ENCODE data around the gene EP400. TPM values are rescaled to one million over a fixed set of nuclear protein-coding genes. Genes with fewer than 3 reads are reported as not detected.
A peak's percentile ranks its signal among the peaks of the same experiment; 100 is the strongest.
"Not testable (repeated sequence)": the region's sequence is repeated elsewhere in the genome, so short reads cannot be mapped to it uniquely, and the experiment has no call there.

The EP400 gene
- total and polyA plus RNA-seq, 4 donors: 14.4 to 50.6 (median 30.8) TPM

- no peak overlapping the region for H3K4me3 ChIP-seq (ENCODE audit: low read depth, low read length)
- 96% methylated on average over 15 of the region's 17 CpGs for WGBS (ENCODE audit: insufficient coverage)
Observed at GRCh38 chr12:131982041-131982440, 32.3 kb downstream of the EP400 start.

GRCh38 chr12:131983026-131983425 lies 33.3 kb downstream of the EP400 start:
- H3K36me3 ChIP-seq (ENCODE audit: control insufficient read depth, insufficient read depth, low read length): peaks cover 75% of the 10 kb centered on the region
- H3K4me3 ChIP-seq (ENCODE audit: low read depth, low read length): no peak overlapping the region
- WGBS (ENCODE audit: insufficient coverage): 96% methylated on average over 5 of the region's 6 CpGs
- H3K4me1 ChIP-seq (ENCODE audit: control insufficient read depth, insufficient read depth, low read length): peaks cover 6% of the 10 kb centered on the region
- DNase-seq (ENCODE audit: low read depth in 4 of 6, low spot score in 6 of 6): no peak
- no peaks in the 10 kb centered on the region for H3K27me3 ChIP-seq (ENCODE audit: control insufficient read depth, insufficient read depth, low read length)
- no peaks in the 10 kb centered on the region for H3K9me3 ChIP-seq (ENCODE audit: control insufficient read depth, insufficient read depth, low read length)
- no peak overlapping the region for H3K27ac ChIP-seq (ENCODE audit: low read depth, low read length)

More at GRCh38 chr12:131982041-131982440, 32.3 kb downstream of the EP400 start:
- H3K9me3 ChIP-seq (ENCODE audit: control insufficient read depth, insufficient read depth, low read length): no peaks in the 10 kb centered on the region
- no peaks in the 10 kb centered on the region for H3K27me3 ChIP-seq (ENCODE audit: control insufficient read depth, insufficient read depth, low read length)
- H3K27ac ChIP-seq (ENCODE audit: low read depth, low read length): no peak overlapping the region
- peaks cover 65% of the 10 kb centered on the region for H3K36me3 ChIP-seq (ENCODE audit: control insufficient read depth, insufficient read depth, low read length)
- DNase-seq (ENCODE audit: low read depth in 4 of 6, low spot score in 6 of 6): no peak
- H3K4me1 ChIP-seq (ENCODE audit: control insufficient read depth, insufficient read depth, low read length): no peaks in the 10 kb centered on the region

- no peak for DNase-seq (ENCODE audit: low read depth in 4 of 6, low spot score in 6 of 6)
- H3K9me3 ChIP-seq (ENCODE audit: control insufficient read depth, insufficient read depth, low read length): no peaks in the 10 kb centered on the region
- no peak overlapping the region for H3K27ac ChIP-seq (ENCODE audit: low read depth, low read length)
- H3K4me1 ChIP-seq (ENCODE audit: control insufficient read depth, insufficient read depth, low read length): peaks cover 7% of the 10 kb centered on the region
- WGBS (ENCODE audit: insufficient coverage): 100% methylated on average over 4 of the region's 6 CpGs
- no peak overlapping the region for H3K4me3 ChIP-seq (ENCODE audit: low read depth, low read length)
- no peaks in the 10 kb centered on the region for H3K27me3 ChIP-seq (ENCODE audit: control insufficient read depth, insufficient read depth, low read length)
- H3K36me3 ChIP-seq (ENCODE audit: control insufficient read depth, insufficient read depth, low read length): peaks cover 80% of the 10 kb centered on the region
Observed at GRCh38 chr12:131983554-131983953, 33.8 kb downstream of the EP400 start.

GRCh38 chr12:131984334-131984733 lies 34.6 kb downstream of the EP400 start:
- peaks cover 7% of the 10 kb centered on the region for H3K4me1 ChIP-seq (ENCODE audit: control insufficient read depth, insufficient read depth, low read length)
- H3K36me3 ChIP-seq (ENCODE audit: control insufficient read depth, insufficient read depth, low read length): peaks cover 86% of the 10 kb centered on the region
- no peak overlapping the region for H3K4me3 ChIP-seq (ENCODE audit: low read depth, low read length)
- H3K9me3 ChIP-seq (ENCODE audit: control insufficient read depth, insufficient read depth, low read length): no peaks in the 10 kb centered on the region
- no peak for DNase-seq (ENCODE audit: low read depth in 4 of 6, low spot score in 6 of 6)
- H3K27me3 ChIP-seq (ENCODE audit: control insufficient read depth, insufficient read depth, low read length): no peaks in the 10 kb centered on the region
- 100% methylated on average over 1 of the region's 3 CpGs for WGBS (ENCODE audit: insufficient coverage)
- H3K27ac ChIP-seq (ENCODE audit: low read depth, low read length): no peak overlapping the region

GRCh38 chr12:131985510-131985875 lies 35.8 kb downstream of the EP400 start:
- not testable (repeated sequence) for H3K27ac ChIP-seq (ENCODE audit: low read depth, low read length); H3K4me3 ChIP-seq (ENCODE audit: low read depth, low read length); DNase-seq (ENCODE audit: low read depth in 4 of 6, low spot score in 6 of 6); H3K9me3 ChIP-seq (ENCODE audit: control insufficient read depth, insufficient read depth, low read length); H3K4me1 ChIP-seq (ENCODE audit: control insufficient read depth, insufficient read depth, low read length); H3K27me3 ChIP-seq (ENCODE audit: control insufficient read depth, insufficient read depth, low read length)
- 97% methylated on average over 5 of the region's 11 CpGs for WGBS (ENCODE audit: insufficient coverage)
- H3K36me3 ChIP-seq (ENCODE audit: control insufficient read depth, insufficient read depth, low read length): peaks cover 83% of the 10 kb centered on the region

GRCh38 chr12:131986361-131986760 lies 36.6 kb downstream of the EP400 start:
- 94% methylated on average over 15 of the region's 17 CpGs for WGBS (ENCODE audit: insufficient coverage)
- Histone ChIP-seq H3K9me3 (ENCODE audit: control insufficient read depth, insufficient read depth, low read length) (no peaks in the 10 kb centered on the region), H3K4me3 (ENCODE audit: low read depth, low read length) (no peak overlapping the region), H3K4me1 (ENCODE audit: control insufficient read depth, insufficient read depth, low read length) (peaks cover 10% of the 10 kb centered on the region), H3K27ac (ENCODE audit: low read depth, low read length) (no peak overlapping the region), H3K27me3 (ENCODE audit: control insufficient read depth, insufficient read depth, low read length) (no peaks in the 10 kb centered on the region), H3K36me3 (ENCODE audit: control insufficient read depth, insufficient read depth, low read length) (peaks cover 83% of the 10 kb centered on the region)
- no peak for DNase-seq (ENCODE audit: low read depth in 4 of 6, low spot score in 6 of 6)

GRCh38 chr12:131986910-131987309 lies 37.2 kb downstream of the EP400 start:
- H3K4me1 ChIP-seq (ENCODE audit: control insufficient read depth, insufficient read depth, low read length): peaks cover 10% of the 10 kb centered on the region
- no peak overlapping the region for H3K27ac ChIP-seq (ENCODE audit: low read depth, low read length)
- DNase-seq (ENCODE audit: low read depth in 4 of 6, low spot score in 6 of 6): no peak
- no peak overlapping the region for H3K4me3 ChIP-seq (ENCODE audit: low read depth, low read length)
- H3K27me3 ChIP-seq (ENCODE audit: control insufficient read depth, insufficient read depth, low read length): no peaks in the 10 kb centered on the region
- WGBS (ENCODE audit: insufficient coverage): 56% methylated on average over 5 of the region's 5 CpGs
- H3K36me3 ChIP-seq (ENCODE audit: control insufficient read depth, insufficient read depth, low read length): peaks cover 83% of the 10 kb centered on the region
- H3K9me3 ChIP-seq (ENCODE audit: control insufficient read depth, insufficient read depth, low read length): no peaks in the 10 kb centered on the region

GRCh38 chr12:131987552-131987951 lies 37.8 kb downstream of the EP400 start:
- 87% methylated on average over 4 of the region's 8 CpGs for WGBS (ENCODE audit: insufficient coverage)
- Histone ChIP-seq H3K9me3 (ENCODE audit: control insufficient read depth, insufficient read depth, low read length) (no peaks in the 10 kb centered on the region), H3K27me3 (ENCODE audit: control insufficient read depth, insufficient read depth, low read length) (no peaks in the 10 kb centered on the region), H3K36me3 (ENCODE audit: control insufficient read depth, insufficient read depth, low read length) (peaks cover 82% of the 10 kb centered on the region), H3K4me3 (ENCODE audit: low read depth, low read length) (no peak overlapping the region), H3K4me1 (ENCODE audit: control insufficient read depth, insufficient read depth, low read length) (peaks cover 10% of the 10 kb centered on the region), H3K27ac (ENCODE audit: low read depth, low read length) (no peak overlapping the region)
- no peak for DNase-seq (ENCODE audit: low read depth in 4 of 6, low spot score in 6 of 6)

GRCh38 chr12:131988054-131988796 lies 38.5 kb downstream of the EP400 start:
- Histone ChIP-seq H3K36me3 (ENCODE audit: control insufficient read depth, insufficient read depth, low read length) (peaks cover 82% of the 10 kb centered on the region), H3K4me1 (ENCODE audit: control insufficient read depth, insufficient read depth, low read length) (peaks cover 10% of the 10 kb centered on the region), H3K9me3 (ENCODE audit: control insufficient read depth, insufficient read depth, low read length) (no peaks in the 10 kb centered on the region), H3K27me3 (ENCODE audit: control insufficient read depth, insufficient read depth, low read length) (no peaks in the 10 kb centered on the region), H3K27ac (ENCODE audit: low read depth, low read length) (peak overlapping the region; percentile 22), H3K4me3 (ENCODE audit: low read depth, low read length) (no peak overlapping the region)
- 77% methylated on average over 7 of the region's 8 CpGs for WGBS (ENCODE audit: insufficient coverage)
- DNase-seq (ENCODE audit: low read depth in 4 of 6, low spot score in 6 of 6): peak in 1 of 6 donors; percentile 38

- DNase-seq (ENCODE audit: low read depth in 4 of 6, low spot score in 6 of 6): no peak
- Histone ChIP-seq H3K4me3 (ENCODE audit: low read depth, low read length) (no peak overlapping the region), H3K27me3 (ENCODE audit: control insufficient read depth, insufficient read depth, low read length) (no peaks in the 10 kb centered on the region), H3K36me3 (ENCODE audit: control insufficient read depth, insufficient read depth, low read length) (peaks cover 77% of the 10 kb centered on the region), H3K9me3 (ENCODE audit: control insufficient read depth, insufficient read depth, low read length) (no peaks in the 10 kb centered on the region), H3K4me1 (ENCODE audit: control insufficient read depth, insufficient read depth, low read length) (peaks cover 10% of the 10 kb centered on the region), H3K27ac (ENCODE audit: low read depth, low read length) (no peak overlapping the region)
- WGBS (ENCODE audit: insufficient coverage): 81% methylated on average over 12 of the region's 12 CpGs
Observed at GRCh38 chr12:131989021-131989420, 39.3 kb downstream of the EP400 start.
